ACC112 (cell line): ENCODE results near the gene ABHD16B.

Experiments used
- H2AFZ ChIP-seq: fragments of 200-600 bp; sonication (generic); one replicate; pipeline ENCODE4 v1.6.0; 2017; ENCODE audit warnings: antibody characterized with exemption, low read length; ENCODE audit not compliant: unreplicated experiment
- H3K27ac ChIP-seq: fragments of 200-600 bp; sonication (generic); 2 replicates; pipeline ENCODE4 v1.5.1; 2014; ENCODE audit warnings: low read depth, mild to moderate bottlenecking, antibody characterized with exemption, low read length, moderate library complexity
- H3K27me3 ChIP-seq: fragments of 200-600 bp; sonication (generic); 2 replicates; pipeline ENCODE4 v1.6.1; 2014; ENCODE audit warnings: mild to moderate bottlenecking, antibody characterized with exemption, low read length, moderate library complexity, mixed read lengths; ENCODE audit not compliant: insufficient read depth
- H3K36me3 ChIP-seq: fragments of 200-600 bp; sonication (generic); 2 replicates; pipeline ENCODE4 v1.6.1; 2016; ENCODE audit warnings: mild to moderate bottlenecking, antibody characterized with exemption, low read length, moderate library complexity, mixed read lengths; ENCODE audit not compliant: insufficient read depth
- H3K4me1 ChIP-seq: fragments of 200-600 bp; sonication (generic); one replicate; pipeline ENCODE4 v1.6.1; 2016; ENCODE audit warnings: low read length, mixed read lengths; ENCODE audit not compliant: insufficient read depth, unreplicated experiment, control insufficient read depth
- H3K4me3 ChIP-seq: fragments of 200-600 bp; sonication (generic); 2 replicates; pipeline ENCODE4 v1.5.1; 2014; ENCODE audit warnings: mild to moderate bottlenecking, low read depth, low read length
- H3K79me2 ChIP-seq: fragments of 200-600 bp; sonication (generic); one replicate; pipeline ENCODE4 v1.6.0; 2016; ENCODE audit warnings: low read length; ENCODE audit not compliant: control insufficient read depth, unreplicated experiment, insufficient read depth

Gene ABHD16B

GRCh38 chr20:63861365-63861934 is at the start of gene ABHD16B:
ABHD16B (plus strand) TSS chr20:63861498; CDS start chr20:63861541, 43 bp downstream.
- Histone ChIP-seq H3K27ac (no peak within 1 kb of the TSS), H3K27me3 (no peaks in the 10 kb centered on the region), H3K4me3 (no peak within 1 kb of the TSS), H3K4me1 (peaks cover 26% of the 10 kb centered on the region), H2AFZ (no peak within 1 kb of the TSS), H3K36me3 (no peaks in the 10 kb centered on the region), H3K79me2 (peaks cover 20% of the 10 kb centered on the region)

- Histone ChIP-seq H3K36me3 (no peaks in the 10 kb centered on the region), H3K27me3 (no peaks in the 10 kb centered on the region), H3K4me3 (no peak overlapping the region), H3K4me1 (no peaks in the 10 kb centered on the region), H3K79me2 (no peaks in the 10 kb centered on the region), H3K27ac (no peak overlapping the region), H2AFZ (no peak overlapping the region)
Measured at GRCh38 chr20:63814891-63815614, 46.2 kb upstream of the ABHD16B start.

- Histone ChIP-seq H3K27ac (no peak overlapping the region), H3K27me3 (no peaks in the 10 kb centered on the region), H3K79me2 (no peaks in the 10 kb centered on the region), H2AFZ (no peak overlapping the region), H3K4me1 (no peaks in the 10 kb centered on the region), H3K36me3 (no peaks in the 10 kb centered on the region), H3K4me3 (no peak overlapping the region)
Measured at GRCh38 chr20:63815615-63816253, 45.6 kb upstream of the ABHD16B start.

GRCh38 chr20:63819224-63819921 is 41.9 kb upstream of the ABHD16B start:
- H3K4me1 ChIP-seq, result no peaks in the 10 kb centered on the region
- 0 out of 2 replicates have a peak, but pooled peaks cover 2% of the 10 kb centered on the region for H3K27me3 ChIP-seq
- no peaks in the 10 kb centered on the region for H3K36me3 ChIP-seq
- H3K79me2 ChIP-seq, result no peaks in the 10 kb centered on the region
- H3K4me3 ChIP-seq, result peak overlapping the region; percentile 71
- H3K27ac ChIP-seq, result no peak overlapping the region
- H2AFZ ChIP-seq, result no peak overlapping the region

- no peaks in the 10 kb centered on the region for H3K36me3 ChIP-seq
- no peaks in the 10 kb centered on the region for H3K4me1 ChIP-seq
- 0 out of 2 replicates have a peak, but pooled peaks cover 2% of the 10 kb centered on the region for H3K27me3 ChIP-seq
- H3K79me2 ChIP-seq, result no peaks in the 10 kb centered on the region
- H3K4me3 ChIP-seq, result no peak overlapping the region
- H2AFZ ChIP-seq, result no peak overlapping the region
- H3K27ac ChIP-seq, result no peak overlapping the region
Measured at GRCh38 chr20:63821811-63822210, 39.5 kb upstream of the ABHD16B start.

- no peak overlapping the region for H3K27ac ChIP-seq
- no peaks in the 10 kb centered on the region for H3K4me1 ChIP-seq
- 0 out of 2 replicates have a peak, but pooled peaks cover 2% of the 10 kb centered on the region for H3K27me3 ChIP-seq
- H3K4me3 ChIP-seq, result no peak overlapping the region
- H3K79me2 ChIP-seq, result no peaks in the 10 kb centered on the region
- H3K36me3 ChIP-seq, result no peaks in the 10 kb centered on the region
- no peak overlapping the region for H2AFZ ChIP-seq
Measured at GRCh38 chr20:63822276-63822696, 39.0 kb upstream of the ABHD16B start.

GRCh38 chr20:63823691-63824311 is 37.5 kb upstream of the ABHD16B start:
- Histone ChIP-seq H3K4me3 (no peak overlapping the region), H2AFZ (no peak overlapping the region), H3K4me1 (no peaks in the 10 kb centered on the region), H3K27me3 (0 out of 2 replicates have a peak, but pooled peaks cover 2% of the 10 kb centered on the region), H3K79me2 (no peaks in the 10 kb centered on the region), H3K36me3 (no peaks in the 10 kb centered on the region), H3K27ac (no peak overlapping the region)

GRCh38 chr20:63825331-63826118 is 35.8 kb upstream of the ABHD16B start:
- H3K36me3 ChIP-seq, result no peaks in the 10 kb centered on the region
- H3K27me3 ChIP-seq, result peaks cover 19% of the 10 kb centered on the region
- no peak overlapping the region for H3K27ac ChIP-seq
- no peak overlapping the region for H2AFZ ChIP-seq
- H3K4me3 ChIP-seq, result no peak overlapping the region
- H3K79me2 ChIP-seq, result no peaks in the 10 kb centered on the region
- no peaks in the 10 kb centered on the region for H3K4me1 ChIP-seq

GRCh38 chr20:63826753-63827152 is 34.5 kb upstream of the ABHD16B start:
- H2AFZ ChIP-seq, result no peak overlapping the region
- H3K36me3 ChIP-seq, result no peaks in the 10 kb centered on the region
- H3K79me2 ChIP-seq, result no peaks in the 10 kb centered on the region
- H3K4me3 ChIP-seq, result no peak overlapping the region
- peaks cover 24% of the 10 kb centered on the region for H3K27me3 ChIP-seq
- no peak overlapping the region for H3K27ac ChIP-seq
- no peaks in the 10 kb centered on the region for H3K4me1 ChIP-seq
